RWPE1 (cell line): ENCODE data around the gene PLXNB2.

ENCODE experiments used
- CTCF ChIA-PET: fragments of 350-600 bp; sonication (Branson Sonifier 250); formaldehyde crosslinking; extraction: SDS; loops from one replicate; lab custom pipeline; 2021; lab: Yijun Ruan, JAX
- POLR2A ChIA-PET: fragments of 400-600 bp; formaldehyde crosslinking; extraction: SDS; loops from one replicate; lab custom pipeline; 2020; ENCODE audit warnings: antibody characterized with exemption; ENCODE audit not compliant: low non-redundant PET; lab: Yijun Ruan, JAX
- DNase-seq: peaks from one replicate; pipeline ENCODE4 v3.0.0; 2012; ENCODE audit warnings: low spot score
- H3K27ac ChIP-seq: fragments of 450-650 bp; 2 replicates; pipeline ENCODE4 v1.5.1; 2017
- TF ChIP-seq, protein P1 (sequence below): fragments of 450-650 bp; conservative IDR thresholded peaks from 2 replicates; pipeline ENCODE4 v1.5.1; 2017; ENCODE audit warnings: low read depth, mild to moderate bottlenecking

The PLXNB2 gene

DNA sequence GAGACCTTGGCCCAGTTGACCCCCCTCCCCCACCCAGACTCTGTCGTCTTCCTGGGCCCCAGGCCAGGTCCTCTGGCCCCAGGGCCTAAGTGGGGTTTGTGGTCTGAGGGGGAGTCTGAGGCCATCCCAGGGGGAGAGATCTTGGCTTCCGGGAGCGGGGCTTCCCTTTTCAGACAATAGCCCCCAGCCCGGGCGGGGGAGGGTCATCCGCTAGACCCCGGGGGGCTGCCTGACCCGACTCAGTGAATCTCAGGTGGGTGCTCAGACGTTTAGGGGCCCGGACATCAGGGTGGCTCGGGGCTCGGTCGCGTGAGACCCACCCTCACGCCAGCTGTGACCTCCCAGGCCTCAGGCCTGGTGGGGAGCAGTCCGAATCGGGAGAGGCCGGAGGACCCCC is 37.9 kb downstream of the PLXNB2 start:
- no peak for DNase-seq
- H3K27ac ChIP-seq, result peak overlapping the region; percentile 79
- ChIA-PET POLR2A (no interaction called here), CTCF (no interaction called here)
- TF ChIP-seq, protein P1, sequence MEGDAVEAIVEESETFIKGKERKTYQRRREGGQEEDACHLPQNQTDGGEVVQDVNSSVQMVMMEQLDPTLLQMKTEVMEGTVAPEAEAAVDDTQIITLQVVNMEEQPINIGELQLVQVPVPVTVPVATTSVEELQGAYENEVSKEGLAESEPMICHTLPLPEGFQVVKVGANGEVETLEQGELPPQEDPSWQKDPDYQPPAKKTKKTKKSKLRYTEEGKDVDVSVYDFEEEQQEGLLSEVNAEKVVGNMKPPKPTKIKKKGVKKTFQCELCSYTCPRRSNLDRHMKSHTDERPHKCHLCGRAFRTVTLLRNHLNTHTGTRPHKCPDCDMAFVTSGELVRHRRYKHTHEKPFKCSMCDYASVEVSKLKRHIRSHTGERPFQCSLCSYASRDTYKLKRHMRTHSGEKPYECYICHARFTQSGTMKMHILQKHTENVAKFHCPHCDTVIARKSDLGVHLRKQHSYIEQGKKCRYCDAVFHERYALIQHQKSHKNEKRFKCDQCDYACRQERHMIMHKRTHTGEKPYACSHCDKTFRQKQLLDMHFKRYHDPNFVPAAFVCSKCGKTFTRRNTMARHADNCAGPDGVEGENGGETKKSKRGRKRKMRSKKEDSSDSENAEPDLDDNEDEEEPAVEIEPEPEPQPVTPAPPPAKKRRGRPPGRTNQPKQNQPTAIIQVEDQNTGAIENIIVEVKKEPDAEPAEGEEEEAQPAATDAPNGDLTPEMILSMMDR, result no peak

DNA sequence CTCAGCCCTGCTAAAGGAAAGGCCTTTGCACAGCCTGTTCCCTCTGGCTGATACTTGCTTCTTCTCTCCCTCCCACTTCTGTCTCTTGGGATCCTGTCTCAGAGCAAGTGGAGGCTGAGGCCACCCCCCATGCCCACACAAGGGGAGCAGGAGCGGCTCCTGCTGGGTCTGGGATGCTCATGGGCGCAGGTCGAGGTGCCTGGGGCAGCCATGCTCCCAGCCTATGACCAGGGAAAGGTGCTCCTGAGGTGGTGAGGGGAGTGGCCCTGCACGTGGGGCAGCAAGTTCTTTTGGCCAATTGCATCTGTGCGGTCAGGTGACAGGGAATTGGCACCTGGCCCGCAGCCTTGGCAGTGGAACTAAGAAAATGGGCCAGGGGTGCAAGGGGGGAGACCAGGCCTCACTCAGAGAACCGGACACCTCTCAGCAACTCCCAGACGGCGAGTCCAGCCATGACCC is 38.8 kb downstream of the PLXNB2 start:
- DNase-seq, result no peak
- TF ChIP-seq, protein P1, result no peak
- CTCF ChIA-PET, result no interaction called here
- H3K27ac ChIP-seq, result peak overlapping the region; percentile 79
- POLR2A ChIA-PET, result no interaction called here

DNA sequence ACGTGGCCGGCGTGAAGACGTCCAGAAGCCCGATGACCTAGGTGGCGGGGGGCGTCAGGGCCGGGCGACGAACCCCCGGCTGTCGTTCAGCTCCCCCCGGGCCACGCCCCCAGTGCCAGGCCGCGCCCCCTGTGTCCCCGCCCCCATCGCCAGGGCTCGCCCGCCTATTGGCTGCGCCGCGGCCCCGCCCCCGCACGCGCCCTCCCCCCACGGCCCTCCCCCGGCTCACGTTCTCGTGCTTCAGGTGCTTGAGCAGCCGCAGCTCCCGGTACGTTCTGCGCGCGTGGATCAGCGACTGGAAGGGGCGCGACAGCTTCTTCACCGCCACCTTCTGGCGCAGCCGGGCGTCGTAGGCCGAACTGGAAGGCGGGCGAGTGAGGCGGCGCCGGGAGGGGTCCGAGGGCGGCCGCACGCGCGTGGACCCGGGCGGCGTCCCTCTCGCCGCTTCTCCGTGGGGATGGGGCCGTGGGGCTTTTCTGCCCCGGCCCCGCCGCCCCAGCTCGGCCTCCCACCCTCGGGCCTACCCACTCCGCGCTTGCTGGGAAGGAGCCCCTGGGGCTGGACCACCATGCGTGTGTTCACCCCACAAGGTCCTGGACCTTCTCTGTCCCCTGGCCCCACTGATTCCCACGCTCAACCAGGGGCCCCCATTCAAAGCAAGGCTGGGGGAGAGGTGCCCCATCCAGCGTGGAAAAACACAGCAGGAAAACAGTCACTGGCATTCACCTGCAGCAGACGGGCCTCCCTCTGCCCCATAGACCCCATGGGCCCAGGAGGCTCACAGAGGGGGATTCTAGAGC is 39.7 kb downstream of the PLXNB2 start:
- peak overlapping the region; percentile 79 for H3K27ac ChIP-seq
- DNase-seq, result peak; percentile 80
- ChIA-PET CTCF (interaction anchor here (1.2 kb wide), 1 partner anchor 74 kb away, joined by 9 read pairs; no protein-coding TSS in a partner anchor), POLR2A (no interaction called here)
- TF ChIP-seq, protein P1, result peak; percentile 28; the same call in 1 of the 2 replicates

- DNase-seq, result no peak
- ChIA-PET POLR2A (no interaction called here), CTCF (interaction anchor here (0.9 to 1.2 kb wide), 2 partner anchors 60 to 75 kb away, joined by 6 to 9 read pairs; no protein-coding TSS in a partner anchor)
- TF ChIP-seq, protein P1, result no peak
- no peak overlapping the region for H3K27ac ChIP-seq
These were observed 40.5 kb downstream of the PLXNB2 start for GRCh38 chr22:50266994-50267393.

- CTCF ChIA-PET, result interaction anchor here (0.6 to 0.7 kb wide), 2 partner anchors 63 to 78 kb away, joined by 3 read pairs; partner anchors contain the start of gene PPP6R2
- DNase-seq, result no peak
- H3K27ac ChIP-seq, result peak overlapping the region; percentile 91
- POLR2A ChIA-PET, result no interaction called here
- TF ChIP-seq, protein P1, result no peak
These were observed 42.3 kb downstream of the PLXNB2 start for GRCh38 chr22:50264946-50265669.

- TF ChIP-seq, protein P1, result no peak
- CTCF ChIA-PET, result interaction anchor here (0.6 kb wide), 1 partner anchor 64 kb away, joined by 3 read pairs; no protein-coding TSS in a partner anchor
- DNase-seq, result no peak
- H3K27ac ChIP-seq, result peak overlapping the region; percentile 91
- POLR2A ChIA-PET, result no interaction called here
These were observed 43.2 kb downstream of the PLXNB2 start for GRCh38 chr22:50264104-50264745.
